ENCODE data around the gene PROSER3. TPM values are rescaled to one million over a fixed set of nuclear protein-coding genes. Genes with fewer than 3 reads are reported as not detected.
"Not testable (repeated sequence)": the region's sequence is repeated elsewhere in the genome, so short reads cannot be mapped to it uniquely, and the experiment has no call there.

Gene PROSER3
- total RNA-seq, 4 donors from 2014 or later, result 9.6 to 23.8 (median 17.1) TPM

- peaks cover 53% of the 10 kb centered on the region for H3K36me3 ChIP-seq
- H3K27ac ChIP-seq, result no peak overlapping the region
- WGBS, result 89% methylated on average over 7 of the region's 17 CpGs
- H3K9me3 ChIP-seq, result no peaks in the 10 kb centered on the region
- no peak overlapping the region for H3K4me3 ChIP-seq
- no peak for DNase-seq (ENCODE audit: low spot score in 2 of 2)
- no peaks in the 10 kb centered on the region for H3K27me3 ChIP-seq
- TF ChIP-seq POLR2AphosphoS5 (IDR thresholded peaks at IDR 0.05) (no peak), CTCF (IDR thresholded peaks at IDR 0.05) (no peak), EP300 (IDR thresholded peaks at IDR 0.05) (no peak), POLR2A (IDR thresholded peaks at IDR 0.05) (no peak)
- H3K4me1 ChIP-seq, result peaks cover 28% of the 10 kb centered on the region
Observed at GRCh38 chr19:35720648-35721047, 37.3 kb upstream of the PROSER3 start.

- 91% methylated on average over 13 of the region's 16 CpGs for WGBS
- TF ChIP-seq POLR2AphosphoS5 (IDR thresholded peaks at IDR 0.05), result no peak
- TF ChIP-seq EP300 (IDR thresholded peaks at IDR 0.05), result no peak
- no peak for TF ChIP-seq POLR2A (IDR thresholded peaks at IDR 0.05)
- TF ChIP-seq CTCF (IDR thresholded peaks at IDR 0.05), result no peak
Observed at GRCh38 chr19:35721374-35721773, 36.6 kb upstream of the PROSER3 start.

GRCh38 chr19:35722461-35722860, 35.5 kb upstream of the PROSER3 start:
- DNase-seq (ENCODE audit: low spot score in 2 of 2), result peak in 1 of 2 donors; percentile 53
- WGBS, result 93% methylated on average over 14 of the region's 14 CpGs
- Histone ChIP-seq H3K9me3 (no peaks in the 10 kb centered on the region), H3K27me3 (no peaks in the 10 kb centered on the region), H3K4me1 (peaks cover 17% of the 10 kb centered on the region), H3K27ac (no peak overlapping the region), H3K36me3 (peaks cover 71% of the 10 kb centered on the region), H3K4me3 (no peak overlapping the region)
- TF ChIP-seq EP300 (IDR thresholded peaks at IDR 0.05) (no peak), CTCF (IDR thresholded peaks at IDR 0.05) (no peak), POLR2AphosphoS5 (IDR thresholded peaks at IDR 0.05) (no peak), POLR2A (IDR thresholded peaks at IDR 0.05) (no peak)

More at GRCh38 chr19:35721374-35721773, 36.6 kb upstream of the PROSER3 start:
- Histone ChIP-seq H3K36me3 (peaks cover 60% of the 10 kb centered on the region), H3K27ac (no peak overlapping the region), H3K27me3 (no peaks in the 10 kb centered on the region), H3K9me3 (no peaks in the 10 kb centered on the region), H3K4me1 (peaks cover 20% of the 10 kb centered on the region), H3K4me3 (no peak overlapping the region)
- DNase-seq (ENCODE audit: low spot score in 2 of 2), result peak in 1 of 2 donors; percentile 64

GRCh38 chr19:35722897-35723296, 35.1 kb upstream of the PROSER3 start:
- H3K27me3 ChIP-seq, result no peaks in the 10 kb centered on the region
- H3K4me1 ChIP-seq, result peaks cover 17% of the 10 kb centered on the region
- 89% methylated on average over 10 of the region's 16 CpGs for WGBS
- H3K36me3 ChIP-seq, result peaks cover 75% of the 10 kb centered on the region
- no peak overlapping the region for H3K4me3 ChIP-seq
- DNase-seq (ENCODE audit: low spot score in 2 of 2), result no peak
- TF ChIP-seq POLR2AphosphoS5 (IDR thresholded peaks at IDR 0.05) (no peak), CTCF (IDR thresholded peaks at IDR 0.05) (no peak), POLR2A (IDR thresholded peaks at IDR 0.05) (no peak), EP300 (IDR thresholded peaks at IDR 0.05) (no peak)
- no peaks in the 10 kb centered on the region for H3K9me3 ChIP-seq
- no peak overlapping the region for H3K27ac ChIP-seq

- Histone ChIP-seq H3K4me1 (peaks cover 14% of the 10 kb centered on the region), H3K27me3 (no peaks in the 10 kb centered on the region), H3K4me3 (no peak overlapping the region), H3K36me3 (peaks cover 83% of the 10 kb centered on the region), H3K27ac (no peak overlapping the region), H3K9me3 (no peaks in the 10 kb centered on the region)
- TF ChIP-seq CTCF (IDR thresholded peaks at IDR 0.05), result no peak
- no peak for TF ChIP-seq POLR2A (IDR thresholded peaks at IDR 0.05)
- no peak for TF ChIP-seq EP300 (IDR thresholded peaks at IDR 0.05)
- TF ChIP-seq POLR2AphosphoS5 (IDR thresholded peaks at IDR 0.05), result no peak
- 96% methylated on average over 11 of the region's 24 CpGs for whole genome bisulfite sequencing
- DNase-seq (ENCODE audit: low spot score in 2 of 2), result no peak
Observed at GRCh38 chr19:35723671-35724070, 34.3 kb upstream of the PROSER3 start.

- peaks cover 88% of the 10 kb centered on the region for H3K36me3 ChIP-seq
- 95% methylated on average over 7 of the region's 7 CpGs for WGBS
- H3K4me1 ChIP-seq; H3K9me3 ChIP-seq; H3K27me3 ChIP-seq; H3K27ac ChIP-seq; DNase-seq (ENCODE audit: low spot score in 2 of 2); H3K4me3 ChIP-seq: not testable (repeated sequence)
Observed at GRCh38 chr19:35724132-35724531, 33.8 kb upstream of the PROSER3 start.

Data from suprapubic skin (tissue), 4 donors.